Pons (tissue), 1 donor: ENCODE results near the gene MAP7D2.

Source experiments
- DNase-seq: peaks from one replicate; pipeline ENCODE4 v3.0.0-alpha.2; 2016; ENCODE audit warnings: low spot score

The MAP7D2 gene

DNA sequence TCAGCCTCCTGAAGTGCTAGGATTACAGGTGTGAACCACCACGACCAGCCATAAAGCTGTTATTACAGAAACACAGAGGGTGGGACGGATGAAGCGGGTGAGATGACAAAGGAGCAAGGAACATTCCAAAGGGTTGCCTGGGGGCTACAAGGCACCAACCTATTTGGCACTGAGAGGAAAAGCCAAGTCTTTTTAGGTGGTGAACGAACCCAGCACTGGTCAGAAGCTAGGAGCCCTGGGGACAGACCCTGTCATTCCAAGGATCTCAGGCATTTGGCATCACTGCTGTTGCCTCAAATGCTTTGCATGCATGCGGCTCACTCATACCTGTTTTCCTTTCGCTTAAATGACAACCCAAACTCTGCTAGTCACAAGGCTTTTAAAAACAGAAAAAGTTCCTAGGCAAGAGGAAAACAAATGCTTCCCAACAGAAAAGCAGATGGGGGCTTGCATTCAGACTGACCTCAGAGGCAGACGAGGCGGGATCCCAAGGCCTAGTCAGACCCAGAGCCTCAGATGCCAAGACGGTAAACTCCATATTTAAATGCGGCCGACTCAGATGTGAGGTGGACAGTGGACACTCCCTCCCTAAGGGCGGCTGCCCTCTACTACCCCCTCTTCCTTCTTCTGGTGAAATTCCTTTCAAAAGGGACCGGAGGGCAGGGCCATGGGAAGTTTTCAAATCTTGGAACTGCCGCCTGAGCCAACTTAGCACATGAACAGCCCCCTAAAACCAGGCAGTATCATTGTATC, 4.5 kb downstream of the MAP7D2 start:
- DNase-seq: no peak

DNA sequence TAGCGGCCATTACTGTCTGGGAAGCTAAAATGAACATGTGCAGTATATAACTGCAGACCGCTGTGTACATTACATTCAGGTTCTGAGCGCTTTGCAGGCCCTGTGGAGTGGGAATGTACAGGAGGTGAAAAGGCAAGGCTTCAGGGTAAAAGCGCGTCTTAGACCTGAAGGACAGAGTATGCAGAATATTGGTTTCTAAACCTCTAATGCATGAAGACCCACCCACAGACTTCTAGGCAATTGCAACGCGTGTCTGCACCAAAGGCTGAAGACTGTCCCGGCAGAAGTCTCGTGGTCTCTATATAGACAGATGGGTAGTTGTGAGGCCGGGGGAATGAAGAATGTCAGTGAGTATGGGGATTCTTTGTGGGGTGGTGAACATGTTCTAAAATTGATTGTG, 5.4 kb downstream of the MAP7D2 start:
- no peak for DNase-seq

DNA sequence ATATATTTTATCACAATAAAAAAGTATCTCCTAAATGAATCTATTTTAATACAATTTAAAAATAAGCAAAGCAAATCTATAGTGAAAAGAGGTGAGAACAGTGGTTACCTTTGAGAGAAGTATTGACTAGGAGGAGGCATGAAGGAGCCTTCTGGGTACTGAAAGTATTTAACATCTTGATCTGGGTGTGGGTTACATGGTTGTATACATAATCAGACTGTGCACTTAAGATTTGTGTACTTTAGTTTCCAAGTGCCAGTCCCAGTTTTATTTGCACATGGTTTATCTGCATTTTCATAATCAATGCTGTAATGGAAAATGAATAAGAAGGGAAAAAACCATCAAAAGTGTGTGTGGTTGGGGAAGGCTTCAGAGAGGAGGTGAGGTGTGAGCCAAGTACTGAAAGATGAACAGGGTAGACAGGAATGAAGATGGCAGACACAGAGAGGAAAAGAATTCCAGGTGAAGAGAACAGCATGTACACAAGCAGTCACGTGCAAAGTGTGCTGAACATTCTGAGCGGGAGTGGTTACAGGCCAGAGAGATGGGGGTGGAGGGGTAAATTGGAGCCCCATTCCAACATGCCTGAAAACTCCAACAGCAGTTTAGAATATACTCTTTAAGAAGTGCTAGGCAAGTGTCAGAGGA, 14.6 kb downstream of the MAP7D2 start:
- DNase-seq: no peak

DNA sequence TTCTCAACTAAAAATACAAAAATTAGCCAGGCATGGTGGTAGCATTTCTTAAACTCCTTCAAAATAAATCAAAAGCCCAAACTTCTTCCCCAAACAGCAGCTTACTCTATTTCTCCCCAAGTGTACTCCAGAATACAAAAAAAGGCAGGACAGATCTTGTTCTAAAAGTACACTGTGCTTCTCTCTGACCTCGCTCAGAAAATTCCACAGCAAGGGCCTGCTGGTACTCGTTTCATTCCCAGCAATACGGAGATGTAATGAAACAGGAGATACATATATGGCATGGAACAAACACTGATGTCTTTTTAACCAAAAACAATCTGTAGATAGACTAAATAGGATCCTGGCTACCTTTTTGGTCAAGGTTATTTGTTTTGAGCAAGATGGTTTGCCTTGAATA, 25.2 kb downstream of the MAP7D2 start:
- no peak for DNase-seq

DNA sequence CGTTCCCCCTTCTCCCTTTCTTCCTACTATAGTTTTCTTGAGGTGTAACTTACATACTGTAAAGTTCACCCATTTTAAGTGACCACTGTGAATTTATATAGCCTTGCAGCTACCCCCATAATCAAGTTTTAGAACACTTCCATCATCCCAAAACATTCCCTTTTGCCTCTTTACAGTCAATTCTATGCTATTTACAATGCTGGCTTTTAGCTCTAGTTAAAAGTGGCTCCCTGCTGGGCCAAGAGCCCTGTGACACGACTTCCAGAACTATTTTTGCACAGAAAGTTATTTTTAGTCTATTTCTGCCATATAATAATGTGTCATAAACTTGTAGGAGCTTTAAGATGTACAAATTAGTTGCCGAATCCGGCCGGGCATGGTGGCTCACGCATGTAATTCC, 26.9 kb downstream of the MAP7D2 start:
- DNase-seq: no peak

DNA sequence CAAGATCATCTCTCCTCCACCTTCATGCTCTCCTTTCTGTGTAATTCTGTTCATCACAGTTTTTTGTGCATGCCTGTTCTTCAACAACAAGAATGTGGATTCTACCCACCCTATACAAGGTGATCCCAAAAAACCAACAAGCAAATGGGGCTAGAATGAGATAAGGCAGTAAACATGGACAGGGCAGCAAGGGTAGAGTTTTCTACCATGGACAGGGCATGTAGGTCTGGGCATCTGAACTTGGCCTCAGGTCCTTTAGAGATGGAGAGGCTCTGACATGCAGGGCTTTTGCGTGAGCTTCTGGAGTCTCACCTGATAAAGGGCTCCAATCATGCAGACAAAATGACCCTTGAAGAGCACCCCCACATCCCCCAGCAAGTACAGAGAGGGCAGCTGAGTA, 36.4 kb downstream of the MAP7D2 start:
- DNase-seq: no peak

DNA sequence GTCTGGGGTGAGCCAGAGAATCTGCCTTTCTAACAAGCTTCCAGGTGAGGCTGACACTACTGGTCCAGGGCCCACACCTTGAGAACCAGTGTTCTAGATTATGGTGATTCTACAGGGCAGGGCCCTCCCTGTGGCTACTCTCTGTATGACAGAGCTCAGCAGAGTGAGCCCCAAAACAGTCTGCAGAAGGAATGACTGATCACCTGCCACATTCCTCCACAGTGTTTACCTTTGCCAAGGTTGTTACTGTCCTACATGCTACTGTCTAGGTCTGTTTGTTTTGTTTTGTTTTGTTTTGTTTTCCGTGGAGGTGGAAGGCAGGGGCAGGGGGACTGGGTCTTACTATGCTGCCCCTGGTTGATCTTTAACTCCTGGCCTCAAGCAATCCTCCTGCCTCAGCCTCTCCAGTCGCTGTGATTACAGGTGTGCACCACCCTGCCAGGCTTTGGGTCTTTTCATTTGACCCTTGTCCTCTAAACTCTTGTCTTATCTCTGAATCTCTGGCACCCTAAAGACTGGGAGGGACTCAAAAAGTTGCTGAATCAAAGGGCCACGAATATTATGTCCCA, 45.1 kb downstream of the MAP7D2 start:
- no peak for DNase-seq

DNA sequence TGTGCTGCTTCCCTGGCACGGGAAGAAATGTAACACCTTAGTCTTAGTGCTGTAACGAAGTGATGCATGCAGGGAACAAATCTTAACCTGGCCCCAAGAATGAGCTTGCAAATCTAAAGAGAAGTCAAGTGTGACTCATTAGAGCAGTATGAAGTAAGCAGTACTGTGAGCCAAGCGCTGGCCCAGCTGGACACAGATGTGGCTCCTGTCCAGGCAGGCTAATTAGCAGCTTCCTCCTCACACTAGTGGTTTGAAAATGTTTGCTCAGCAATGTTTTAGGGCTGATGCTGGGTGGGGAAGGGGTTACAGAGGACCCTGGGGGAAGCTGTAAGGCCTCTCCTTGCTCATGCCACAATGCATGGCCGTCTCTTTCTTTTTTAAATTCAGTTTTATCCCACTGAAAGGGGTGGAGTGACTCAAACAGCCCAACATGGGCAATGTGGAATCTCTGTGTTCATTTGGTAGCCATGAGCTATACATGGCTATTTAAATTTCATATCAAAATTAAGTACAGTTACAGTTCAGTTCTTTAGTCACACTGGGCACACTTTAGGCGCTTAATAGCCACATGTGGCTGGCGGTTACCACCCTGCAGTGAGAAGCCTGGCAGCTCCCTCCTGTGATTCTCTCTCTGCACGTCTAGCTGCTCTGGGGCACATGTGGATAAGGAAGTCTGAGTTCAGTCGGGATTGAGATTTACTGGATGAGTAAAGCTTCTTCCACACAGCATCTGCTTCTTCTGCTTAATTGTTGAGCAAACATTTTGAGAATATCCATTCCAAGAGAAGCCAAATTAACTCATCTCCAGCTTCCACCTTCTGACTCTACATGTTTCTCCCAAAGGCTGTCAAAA, 48.8 kb downstream of the MAP7D2 start:
- DNase-seq: peak; percentile 31

DNA sequence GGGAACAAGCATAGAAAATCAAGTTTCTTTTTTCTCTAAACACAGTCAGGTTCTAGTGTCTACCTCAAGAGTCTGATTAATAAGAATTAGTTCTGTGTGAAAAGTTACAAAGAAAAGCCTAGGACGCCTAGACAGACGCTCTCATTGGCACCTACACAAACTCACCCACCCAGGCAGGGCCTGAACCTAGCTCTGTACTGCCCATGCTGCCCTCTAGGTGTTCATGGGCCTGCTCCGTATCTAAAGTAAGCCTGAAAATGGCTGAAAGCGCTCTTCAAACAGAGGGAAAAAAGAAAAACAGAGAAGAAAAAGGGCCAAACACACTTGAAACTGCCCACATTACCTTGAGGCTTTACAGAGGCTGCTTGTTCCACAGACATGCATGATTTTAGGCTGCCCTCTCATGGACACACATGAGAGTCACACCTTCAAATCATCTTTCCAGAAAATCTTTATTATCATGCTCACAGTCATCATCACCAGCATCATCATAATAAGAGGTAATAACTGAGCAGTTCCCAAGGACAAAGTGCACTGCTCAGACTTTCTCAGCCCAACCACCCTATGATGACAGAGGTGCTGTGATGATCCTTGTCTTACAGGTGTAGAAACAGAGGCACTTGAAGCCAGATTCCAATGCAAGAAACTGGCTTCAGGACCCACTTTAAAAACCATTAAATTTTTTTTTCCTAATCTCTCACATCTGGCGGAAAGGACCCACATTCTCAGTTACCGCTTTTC, 49.6 kb downstream of the MAP7D2 start:
- peak; percentile 37 for DNase-seq

DNA sequence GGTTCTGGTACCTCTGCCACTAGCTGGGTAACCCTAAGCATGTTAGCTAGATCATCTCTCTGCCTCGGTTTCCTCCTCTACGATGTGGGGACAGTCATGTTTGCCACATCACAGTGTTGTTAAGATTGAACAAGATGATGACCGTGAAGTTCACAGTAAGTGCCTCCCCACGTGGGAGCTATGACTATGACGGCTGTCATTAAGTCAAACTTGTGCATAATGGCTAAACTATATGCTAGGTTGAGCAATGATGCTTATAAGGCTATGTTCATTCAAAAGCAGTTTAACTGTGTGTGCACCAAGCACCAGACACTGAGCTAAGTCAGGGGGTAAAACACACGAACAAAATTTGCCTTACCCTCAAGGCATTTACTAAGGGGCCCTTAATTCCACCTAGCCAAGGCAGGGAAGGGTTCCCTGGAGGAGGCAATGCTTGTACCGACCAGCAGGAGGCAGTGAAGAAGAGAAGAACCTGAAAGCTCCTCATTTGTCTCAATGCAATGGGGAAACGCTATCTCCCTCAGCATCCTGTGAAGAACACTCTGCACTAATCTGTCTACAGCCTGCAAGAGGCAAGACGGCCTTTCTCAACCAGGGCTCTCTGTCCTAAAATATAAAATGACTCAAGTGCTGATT, 52.9 kb downstream of the MAP7D2 start:
- DNase-seq: no peak

DNA sequence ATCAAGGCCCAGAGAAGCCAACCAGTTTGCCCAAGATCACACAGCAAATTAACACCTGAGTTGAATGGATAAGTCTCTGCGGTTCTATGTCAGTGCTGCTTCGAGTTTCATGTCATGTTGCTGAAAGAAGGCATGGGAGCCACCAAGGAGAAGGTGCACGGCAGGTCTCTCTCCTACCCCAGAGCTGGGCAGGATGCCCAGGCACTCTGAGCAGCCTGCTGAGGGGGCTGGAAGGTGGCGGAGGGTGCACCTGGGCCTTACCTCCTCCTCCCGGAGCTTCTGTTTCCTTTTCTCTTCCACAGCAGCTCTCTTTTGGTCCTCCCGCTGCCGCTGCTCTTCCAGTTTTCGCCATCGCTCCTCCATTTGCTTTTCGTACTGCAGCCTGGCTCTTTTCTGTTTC, 53.6 kb downstream of the MAP7D2 start:
- DNase-seq: no peak

DNA sequence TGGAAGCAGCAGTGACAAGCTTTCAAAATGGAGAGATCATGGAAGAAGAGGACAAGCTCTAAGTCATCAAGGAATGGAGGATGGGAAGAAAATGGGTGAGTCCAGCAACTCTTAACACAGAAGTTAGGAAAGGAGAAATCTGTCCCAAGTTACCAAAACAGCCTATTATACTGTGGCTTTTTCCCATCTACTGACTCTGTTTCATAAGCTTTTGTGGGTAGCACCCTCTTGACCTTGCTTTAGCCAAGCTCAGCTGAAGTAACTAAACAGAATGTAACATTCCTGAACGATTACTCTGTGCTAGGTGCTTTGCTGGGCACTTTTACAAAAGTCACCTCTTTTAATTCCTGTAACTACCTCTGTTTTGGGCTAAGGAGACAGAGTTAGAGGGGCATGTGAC, 54.9 kb downstream of the MAP7D2 start:
- no peak for DNase-seq

DNA sequence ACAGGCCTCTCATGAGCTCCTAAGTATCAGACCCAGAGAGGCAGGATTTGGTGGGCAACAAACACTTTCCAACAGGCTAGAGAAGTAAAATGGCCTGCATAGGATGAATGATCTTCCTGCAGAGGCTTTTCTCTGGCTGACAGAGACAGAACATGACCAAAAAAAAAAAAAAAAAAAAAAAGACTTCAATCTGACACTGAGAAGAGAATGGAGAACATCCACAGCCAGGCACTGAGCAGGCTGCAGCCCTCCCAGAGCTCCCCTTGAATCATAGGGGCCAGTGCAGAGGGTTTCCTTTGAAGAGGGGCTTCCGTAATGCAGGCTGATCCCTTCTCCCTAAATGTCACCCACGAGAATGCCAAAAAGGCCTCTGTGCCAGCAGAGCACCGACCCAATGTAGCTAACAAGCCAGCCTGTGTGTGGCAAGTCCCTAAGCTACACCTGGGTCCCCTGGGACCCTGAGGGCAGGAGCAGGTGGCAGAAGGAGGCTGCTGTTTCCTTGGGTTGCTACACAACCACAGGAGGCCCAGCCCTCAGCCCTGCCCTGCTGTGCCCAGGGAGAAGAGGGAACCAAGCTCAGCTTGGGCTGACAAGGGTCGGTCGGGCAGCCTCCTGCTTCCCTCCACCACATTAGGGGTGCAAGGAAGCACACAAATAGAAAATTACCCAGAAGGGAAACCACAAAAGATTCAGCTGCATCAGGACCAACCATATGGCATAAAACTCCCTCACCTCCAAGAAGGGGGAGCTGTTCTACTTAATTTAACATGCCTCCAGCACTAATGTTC, 55.6 kb downstream of the MAP7D2 start:
- DNase-seq: no peak

DNA sequence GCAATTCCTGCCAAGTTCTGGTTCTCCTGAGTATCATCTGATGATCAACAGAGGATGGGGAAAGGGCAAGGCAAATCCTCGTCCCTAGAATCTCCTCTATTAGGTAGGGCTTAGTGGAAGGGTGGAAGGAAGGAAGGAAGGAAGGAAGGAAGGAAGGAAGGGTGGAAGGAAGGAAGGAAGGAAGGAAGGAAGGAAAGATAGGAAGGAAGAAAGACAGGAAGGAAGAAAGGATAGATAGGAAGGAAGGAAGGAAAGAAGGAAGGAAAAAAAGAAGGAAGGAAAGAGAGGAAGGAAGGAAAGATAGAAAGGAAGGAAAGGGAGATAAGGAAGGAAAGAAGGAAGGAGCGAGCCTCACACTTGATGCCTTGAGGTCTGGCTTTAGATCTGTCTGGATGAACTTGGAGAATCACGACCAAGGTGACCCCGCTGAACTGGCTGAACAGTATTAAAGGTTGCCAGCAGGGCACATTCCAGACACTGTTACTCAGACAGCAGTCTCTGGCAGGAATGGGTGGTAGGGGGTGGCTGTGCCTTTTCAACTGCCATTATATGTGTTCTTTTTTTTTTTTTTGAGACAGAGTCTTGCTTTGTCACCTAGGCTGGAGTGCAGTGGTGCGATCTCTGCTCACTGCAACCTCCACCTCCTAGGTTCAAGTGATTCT, 57.1 kb downstream of the MAP7D2 start:
- no peak for DNase-seq

DNA sequence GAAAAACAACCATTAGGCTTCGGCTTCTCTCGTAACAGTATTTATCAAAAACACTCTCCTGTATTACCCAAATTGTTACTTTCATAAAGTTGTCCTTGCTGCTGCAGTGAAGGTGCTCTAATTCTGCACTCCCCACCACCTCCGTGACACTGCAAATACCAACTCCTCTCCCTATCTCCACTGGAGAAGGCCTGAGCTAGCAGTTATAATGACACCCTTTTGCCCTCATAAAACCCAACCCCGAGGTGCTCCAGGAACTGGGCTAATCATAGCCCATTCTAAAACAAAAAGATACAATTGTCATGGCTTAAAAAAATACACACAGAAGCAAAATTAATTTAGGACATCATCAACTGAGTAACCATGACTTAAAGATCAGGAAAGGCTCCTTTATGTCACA, 59.2 kb downstream of the MAP7D2 start:
- DNase-seq: no peak

DNA sequence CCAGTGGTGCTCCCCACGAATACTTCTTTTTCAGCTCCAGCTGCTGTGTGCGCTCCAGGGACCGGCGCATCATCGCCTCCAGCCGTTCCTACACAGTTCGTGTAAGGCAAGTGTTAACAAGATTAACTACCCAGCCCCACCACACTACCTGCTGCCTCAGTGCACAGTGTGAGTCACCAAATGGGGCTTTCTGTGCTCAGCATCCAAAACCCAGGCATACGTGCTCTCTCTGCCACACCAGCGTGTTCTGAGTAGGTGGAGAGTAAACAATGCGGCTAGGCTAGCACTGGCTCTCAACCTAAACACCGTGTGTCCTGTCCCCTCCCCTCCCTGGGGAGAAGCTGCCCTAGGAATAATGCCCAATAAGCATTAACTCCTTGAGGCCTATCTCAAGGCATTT, 60.0 kb downstream of the MAP7D2 start:
- DNase-seq: no peak

DNA sequence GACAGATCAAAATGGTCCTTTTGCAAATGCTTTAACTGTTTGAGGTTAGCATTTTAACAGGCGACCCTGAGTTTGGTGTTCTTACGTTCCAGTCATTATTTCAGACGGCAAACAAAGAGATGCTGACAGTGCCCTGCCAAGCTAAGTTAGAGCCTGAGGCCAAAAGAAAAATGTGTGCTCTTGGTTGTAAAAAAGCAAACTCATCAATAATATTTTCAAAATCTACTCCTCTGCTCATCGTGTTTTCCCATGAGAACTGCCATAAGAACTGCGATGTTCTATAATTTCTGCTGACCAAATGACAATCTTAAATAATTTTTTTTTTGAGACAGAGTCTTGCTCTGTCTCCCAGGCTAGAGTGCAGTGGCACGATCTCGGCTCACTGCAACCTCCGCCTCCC, 63.2 kb downstream of the MAP7D2 start:
- DNase-seq: no peak

DNA sequence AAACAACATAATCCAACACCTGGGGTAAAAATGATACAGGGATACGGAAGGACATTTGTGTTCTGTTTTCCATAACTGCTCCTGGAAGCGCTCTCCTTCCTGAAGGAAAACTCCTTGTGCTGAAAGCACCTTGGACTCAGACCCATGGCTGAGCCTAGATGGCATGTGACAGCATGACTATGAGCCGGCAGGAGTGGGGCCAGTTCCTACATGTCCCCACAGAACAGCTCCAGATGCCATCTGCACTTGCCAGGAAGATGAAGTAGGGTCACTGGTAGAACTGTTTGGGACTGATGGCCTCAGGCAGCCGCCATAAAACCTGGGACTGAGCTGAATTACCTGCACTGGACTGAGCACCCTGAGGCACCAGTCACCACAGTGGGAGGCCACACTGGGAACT, 69.8 kb downstream of the MAP7D2 start:
- DNase-seq: no peak

DNA sequence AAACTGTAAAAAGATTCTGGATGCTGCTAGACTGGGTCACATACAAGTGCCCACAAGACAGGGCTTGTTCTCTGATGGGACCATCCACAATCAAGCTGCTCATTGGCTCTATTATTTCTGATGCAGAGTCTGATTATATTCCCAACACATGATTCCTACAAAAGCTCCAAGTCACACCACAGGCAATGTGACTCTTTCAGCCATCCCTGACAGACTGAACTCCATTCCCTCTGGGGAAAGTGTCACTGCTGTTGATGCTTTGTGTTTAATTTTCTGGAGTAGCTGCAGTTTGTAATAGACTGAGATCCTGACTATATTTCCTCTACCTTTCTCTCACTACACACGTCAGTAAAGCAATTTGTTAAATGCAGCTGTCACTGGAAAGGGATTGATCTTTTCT, 70.5 kb downstream of the MAP7D2 start:
- DNase-seq: peak; percentile 71

DNA sequence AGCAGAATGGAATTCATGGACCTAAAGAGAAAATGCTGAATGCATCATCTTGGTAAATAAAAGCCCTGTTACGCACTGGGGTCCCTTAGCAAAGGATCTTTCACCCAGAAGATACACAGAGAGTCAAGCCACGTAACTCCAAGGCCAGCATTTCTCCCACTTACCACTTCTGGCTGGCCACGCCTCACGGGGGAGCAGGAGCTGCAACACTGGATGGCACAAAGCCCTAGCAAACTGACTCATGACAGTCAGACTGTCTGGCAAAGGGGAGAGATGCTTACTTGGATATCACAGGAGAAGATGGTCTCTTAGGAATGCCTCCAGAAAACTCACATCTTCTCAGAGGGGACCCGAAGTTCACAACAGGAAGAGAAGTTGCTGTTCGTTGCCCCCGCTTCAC, 74.5 kb downstream of the MAP7D2 start:
- DNase-seq: peak; percentile 26
